H1 (cell line): ENCODE results near the gene COL8A2. TPM values are rescaled to one million over a fixed set of nuclear protein-coding genes. Genes with fewer than 3 reads are reported as not detected.

Experiments used
- CTCF ChIA-PET: fragments of 300-600 bp; sonication (Branson Sonifier 250); formaldehyde crosslinking; loops from one replicate; lab custom pipeline; 2021; ENCODE audit not compliant: partially characterized antibody; lab: Charles Lee
- POLR2A ChIA-PET: fragments of 300-600 bp; sonication (Branson Sonifier 250); formaldehyde crosslinking; loops from one replicate; lab custom pipeline; 2021; ENCODE audit warnings: inconsistent platforms; ENCODE audit not compliant: partially characterized antibody; lab: Charles Lee
- DNase-seq, 2 experiments: peaks; one replicate each; pipeline versions ENCODE4 v3.0.0 to v3.0.0-alpha.2; 2010 to 2022; ENCODE audit warnings: low spot score in 2 of 2, low read depth in 1 of 2, mixed read lengths in 1 of 2
- FAIRE-seq: peaks from 2 replicates; lab custom pipeline; 2011; peaks lifted over from hg19 to GRCh38; lab: Jason Lieb, UNC
- H2AFZ ChIP-seq: 2 replicates; pipeline ENCODE4 v1.8.1; 2012; ENCODE audit warnings: low read length, inconsistent platforms
- H2AK5ac ChIP-seq: 2 replicates; pipeline ENCODE4 v1.6.1; 2013; ENCODE audit warnings: low read depth, low read length
- H2BK120ac ChIP-seq: replicated peaks from 2 replicates; pipeline ENCODE3; 2013; ENCODE audit warnings: low read depth, low read length, inconsistent platforms
- H2BK12ac ChIP-seq: 2 replicates; pipeline ENCODE4 v1.6.1; 2013; ENCODE audit warnings: low read depth, low read length
- H2BK15ac ChIP-seq: 2 replicates; pipeline ENCODE4 v1.6.1; 2013; ENCODE audit warnings: low read length
- H2BK20ac ChIP-seq: 2 replicates; pipeline ENCODE4 v1.6.1; 2013; ENCODE audit warnings: low read length
- H2BK5ac ChIP-seq: 2 replicates; pipeline ENCODE4 v1.6.1; 2013; ENCODE audit warnings: low read depth, low read length
- H3K14ac ChIP-seq: 2 replicates; pipeline ENCODE4 v1.6.1; 2013; ENCODE audit warnings: inconsistent platforms; ENCODE audit not compliant: insufficient read length
- H3K18ac ChIP-seq: 2 replicates; pipeline ENCODE4 v1.6.1; 2013; ENCODE audit warnings: low read length; ENCODE audit errors: extremely low read depth
- H3K23ac ChIP-seq: 2 replicates; pipeline ENCODE4 v1.6.1; 2013; ENCODE audit warnings: inconsistent platforms; ENCODE audit not compliant: insufficient read length
- H3K23me2 ChIP-seq: 2 replicates; pipeline ENCODE4 v1.6.1; 2013; ENCODE audit warnings: low read depth, low read length
- H3K27ac ChIP-seq: 2 replicates; pipeline ENCODE4 v1.6.1; 2011; ENCODE audit warnings: low read depth, low read length, inconsistent platforms
- H3K27me3 ChIP-seq, 4 experiments: replicated peaks in 1 of 4; 1 replicate in 1 of 4; 2 replicates in 3 of 4; pipeline versions ENCODE4 v1.6.1 to v1.8.1; 2011 to 2013; ENCODE audit warnings: low read length in 3 of 4, mild to moderate bottlenecking in 3 of 4, inconsistent platforms in 2 of 4, mixed read lengths in 2 of 4, moderate library complexity in 1 of 4; ENCODE audit not compliant: control insufficient read depth in 3 of 4, insufficient read depth in 3 of 4; ENCODE audit errors: extremely low read depth in 1 of 4
- H3K36me3 ChIP-seq, 4 experiments: 2 replicates each; pipeline versions ENCODE4 v1.6.1 to v1.8.1; 2011 to 2013; ENCODE audit warnings: mild to moderate bottlenecking in 4 of 4, low read length in 3 of 4, moderate library complexity in 2 of 4, control low read depth in 1 of 4, inconsistent platforms in 1 of 4; ENCODE audit not compliant: insufficient read depth in 4 of 4, control insufficient read depth in 2 of 4
- H3K4ac ChIP-seq: replicated peaks from 2 replicates; pipeline ENCODE3; 2013; ENCODE audit warnings: low read length, low read depth, mixed read lengths, inconsistent platforms; ENCODE audit not compliant: insufficient read length
- H3K4me1 ChIP-seq, 4 experiments: replicated peaks in 1 of 4; 1 replicate in 1 of 4; 2 replicates in 3 of 4; pipeline versions ENCODE4 v1.6.1 to v1.8.1; 2011 to 2013; ENCODE audit warnings: low read length in 3 of 4, inconsistent platforms in 2 of 4, mixed read lengths in 1 of 4; ENCODE audit not compliant: insufficient read depth in 4 of 4, control insufficient read depth in 3 of 4
- H3K4me2 ChIP-seq, 2 experiments: 2 replicates each; pipeline versions ENCODE4 v1.6.1 to v1.8.1; 2011 to 2013; ENCODE audit warnings: low read depth in 2 of 2, low read length in 2 of 2, control low read depth in 1 of 2, inconsistent platforms in 1 of 2, mild to moderate bottlenecking in 1 of 2; ENCODE audit not compliant: insufficient read depth in 1 of 2
- H3K4me3 ChIP-seq, 4 experiments: fragments of 200-600, 300-600 bp in 1 of 4; sonication (generic), shearing (Covaris generic), sonication (Bioruptor Twin) in 1 of 4; 2 replicates each; pipeline versions ENCODE4 v1.5.1 to v1.8.1; 2011 to 2016; ENCODE audit warnings: low read length in 4 of 4, low read depth in 3 of 4, control low read depth in 2 of 4, inconsistent platforms in 2 of 4, mild to moderate bottlenecking in 2 of 4, mixed read lengths in 1 of 4, moderate library complexity in 1 of 4; ENCODE audit not compliant: insufficient read depth in 2 of 4; ENCODE audit errors: extremely low read depth in 1 of 4
- H3K56ac ChIP-seq: replicated peaks from 2 replicates; pipeline ENCODE3; 2013; ENCODE audit warnings: low read depth, mild to moderate bottlenecking, mixed read lengths, low read length, inconsistent platforms; ENCODE audit not compliant: insufficient read length
- H3K79me1 ChIP-seq: 2 replicates; pipeline ENCODE4 v1.6.1; 2013; ENCODE audit warnings: low read depth, low read length, control low read depth
- H3K79me2 ChIP-seq, 2 experiments: 2 replicates each; pipeline versions ENCODE4 v1.6.1 to v1.8.1; 2012 to 2013; ENCODE audit warnings: low read length in 2 of 2, mild to moderate bottlenecking in 2 of 2, inconsistent platforms in 1 of 2; ENCODE audit not compliant: insufficient read depth in 2 of 2, control insufficient read depth in 1 of 2
- H3K9ac ChIP-seq, 4 experiments: replicated peaks in 1 of 4; 1 replicate in 1 of 4; 2 replicates in 3 of 4; pipeline versions ENCODE4 v1.6.1 to v1.8.1; 2011 to 2013; ENCODE audit warnings: low read depth in 3 of 4, low read length in 3 of 4, control low read depth in 2 of 4, mild to moderate bottlenecking in 2 of 4, moderate library complexity in 2 of 4, inconsistent platforms in 1 of 4; ENCODE audit errors: extremely low read depth in 1 of 4
- H3K9me3 ChIP-seq, 2 experiments: 2 replicates each; pipeline versions ENCODE4 v1.6.1 to v1.8.1; 2012 to 2013; ENCODE audit warnings: mild to moderate bottlenecking in 2 of 2, moderate library complexity in 2 of 2, control low read depth in 1 of 2, inconsistent platforms in 1 of 2, low read depth in 1 of 2, low read length in 1 of 2, mixed read lengths in 1 of 2; ENCODE audit not compliant: insufficient read depth in 2 of 2
- H4K20me1 ChIP-seq, 2 experiments: replicated peaks in 1 of 2; 2 replicates each; pipeline versions ENCODE3 to v1.8.1; 2011 to 2013; ENCODE audit warnings: inconsistent platforms in 2 of 2, low read length in 2 of 2, mild to moderate bottlenecking in 1 of 2; ENCODE audit not compliant: insufficient read depth in 2 of 2, control insufficient read depth in 1 of 2
- H4K5ac ChIP-seq: 2 replicates; pipeline ENCODE4 v1.6.1; 2013; ENCODE audit warnings: low read length, low read depth, mixed read lengths, inconsistent platforms; ENCODE audit not compliant: insufficient read length
- H4K8ac ChIP-seq: 2 replicates; pipeline ENCODE4 v1.8.0; 2013; ENCODE audit warnings: mild to moderate bottlenecking, moderate library complexity, low read length, inconsistent platforms; ENCODE audit not compliant: insufficient read depth; ENCODE audit errors: extremely low read depth
- H4K91ac ChIP-seq: replicated peaks from 2 replicates; pipeline ENCODE3; 2013; ENCODE audit warnings: low read length, mixed read lengths, inconsistent platforms; ENCODE audit not compliant: insufficient read length
- CBX5 ChIP-seq: fragments of 300-800, 300-1000 bp; sonication (generic); IDR thresholded peaks from 2 replicates; pipeline ENCODE4 v1.7.1; 2016; ENCODE audit warnings: antibody characterized with exemption, low read length, low read depth
- HDAC6 ChIP-seq: IDR thresholded peaks from one replicate; pipeline ENCODE4 v1.7.1; 2012; ENCODE audit warnings: low read depth, mild to moderate bottlenecking, inconsistent platforms, low read length, moderate library complexity
- MAFK ChIP-seq: IDR thresholded peaks from 2 replicates; pipeline ENCODE4 v1.6.1; 2012; ENCODE audit warnings: low read depth, mild to moderate bottlenecking, improper control_type of control experiment, low read length
- POLR2AphosphoS5 ChIP-seq: IDR thresholded peaks from 2 replicates; pipeline ENCODE4 v1.6.1; 2011; ENCODE audit warnings: low read depth, low read length
- RFX5 ChIP-seq: IDR thresholded peaks from 2 replicates; pipeline ENCODE4 v1.6.1; 2011; ENCODE audit warnings: low read depth, low read length, improper control_type of control experiment, borderline replicate concordance
- SAP30 ChIP-seq: fragments of 300-600 bp; sonication (generic); IDR thresholded peaks from 2 replicates; pipeline ENCODE4 v1.7.1; 2012; ENCODE audit warnings: low read length, moderate library complexity, mild to moderate bottlenecking, inconsistent platforms; ENCODE audit not compliant: insufficient read depth, insufficient replicate concordance
- TAF1 ChIP-seq: IDR thresholded peaks from 2 replicates; pipeline ENCODE4 v1.6.1; 2011; ENCODE audit warnings: mild to moderate bottlenecking, low read depth, low read length
- WGBS, 2 experiments: shearing (Covaris generic) in 1 of 2; methylation state at CpG; one replicate each; pipeline versions ENCODE4 v1.1.6 to v1.1.7; 2013 to 2015; ENCODE audit warnings: low lambda C conversion rate in 2 of 2, mixed read lengths in 2 of 2, inconsistent platforms in 1 of 2, low coverage in 1 of 2, missing lambda C conversion rate in 1 of 2; ENCODE audit not compliant: insufficient replicate concordance in 2 of 2, insufficient coverage in 1 of 2, insufficient read length in 1 of 2; ENCODE audit errors: extremely low coverage in 1 of 2, missing lambda C conversion rate in 1 of 2; 5-methylcytosine and 5-hydroxymethylcytosine counted together
- polyA plus RNA-seq, 7 experiments: library from polyadenylated mRNA; depleted of rRNA in 3 of 7; stranded (reverse) in 5 of 7; unstranded in 2 of 7; fragments of >200 nt in 5 of 7; fragments of 200-250 nt in 2 of 7; gene quantifications; 1 replicate in 5 of 7; 2 replicates in 1 of 7; 4 replicates in 1 of 7; pipeline versions ENCODE4 v1.2.1 to v1.2.3, GENCODE V29; 2011 to 2013; ENCODE audit warnings: missing spikeins in 2 of 7, mixed read lengths in 2 of 7
- total RNA-seq: library from RNA; stranded (reverse); fragmentation: NEBNext Ultra II Directional; extraction: Animal tissue kit (Norgen Biotek cat#: 25700); gene quantifications from 2 replicates; pipeline ENCODE4 v1.2.1, GENCODE V29; 2021

The COL8A2 gene
- total and polyA plus RNA-seq, 2 of the 8 experiments (the other 6 are each of a cell fraction or from before 2014, with no cell fraction given), result 2.1 to 2.8 TPM

GRCh38 chr1:36089393-36090121 is 35.5 kb downstream of the COL8A2 start:
- Histone ChIP-seq H4K8ac (no peak overlapping the region), H3K4ac (no peak overlapping the region), H3K14ac (no peak overlapping the region), H2BK5ac (no peak overlapping the region), H4K91ac (no peak overlapping the region), H3K4me3 (peak overlapping the region; percentile 70 to 94 (median 81)), H3K4me2 (peak overlapping the region; percentile 92 to 94), H3K27me3 (peaks cover 0 to 3% (median 0%) of the 10 kb centered on the region in 4 experiments; a peak in 2 of 7 replicates), H2AFZ (no peak overlapping the region), H3K27ac (peak overlapping the region; percentile 36; the same call in 1 of the 2 replicates), H3K56ac (no peak overlapping the region), H3K18ac (no peak overlapping the region), H3K23ac (no peak overlapping the region), H4K5ac (no peak overlapping the region), H2BK15ac (no peak overlapping the region), H3K9me3 (no peaks in the 10 kb centered on the region), H2AK5ac (no peak overlapping the region), H3K9ac (peak overlapping the region; percentile 76 to 91 (median 82)), H2BK12ac (no peak overlapping the region), H3K79me2 (peaks cover 0 to 15% of the 10 kb centered on the region in 2 experiments; a peak in 2 of 4 replicates), H3K4me1 (peaks cover 0 to 15% (median 11%) of the 10 kb centered on the region in 4 experiments; a peak in 5 of 7 replicates), H4K20me1 (peaks cover 0 to 10% of the 10 kb centered on the region in 2 experiments), H3K23me2 (peaks cover 8% of the 10 kb centered on the region; the same call in 1 of the 2 replicates), H3K36me3 (peaks cover 20 to 33% (median 30%) of the 10 kb centered on the region in 4 experiments), H2BK120ac (no peak overlapping the region), H2BK20ac (no peak overlapping the region), H3K79me1 (peaks cover 5% of the 10 kb centered on the region; the same call in 1 of the 2 replicates)
- POLR2A ChIA-PET, result no interaction called here
- CTCF ChIA-PET, result interaction anchor here (1.5 to 32.6 kb wide), 2 partner anchors 48 to 59 kb away, joined by 4 to 738 read pairs; partner anchors contain the start of gene TRAPPC3
- TF ChIP-seq TAF1 (peak; percentile 33; the same call in 1 of the 2 replicates), CBX5 (no peak), MAFK (no peak), HDAC6 (no peak), POLR2AphosphoS5 (peak; percentile 38; the same call in 1 of the 2 replicates), RFX5 (no peak), SAP30 (peak; percentile 68)
- WGBS, 2 experiments, result 24% methylated on average over 31 of the region's 32 CpGs; no CpG with 5 or more reads in 1 of the 2 experiments
- DNase-seq (no peak), FAIRE-seq (no peak)
